GM12891 (cell line): ENCODE results near the gene ATXN2L.
A peak's percentile ranks its signal among the peaks of the same experiment; 100 is the strongest.
"Not testable (repeated sequence)": the region's sequence is repeated elsewhere in the genome, so short reads cannot be mapped to it uniquely, and the experiment has no call there.

Experiments
- DNase-seq: peaks from one replicate; pipeline ENCODE4 v3.0.0; 2011; ENCODE audit warnings: low spot score; ENCODE audit not compliant: insufficient read length
- FAIRE-seq: peaks from 2 replicates; lab custom pipeline; 2011; peaks lifted over from hg19 to GRCh38; lab: Jason Lieb, UNC
- PAX5 ChIP-seq: IDR thresholded peaks from 2 replicates; pipeline ENCODE4 v1.6.1; 2011; ENCODE audit warnings: low read length, moderate library complexity, mild to moderate bottlenecking; ENCODE audit not compliant: insufficient read depth, severe bottlenecking
- POLR2A ChIP-seq: IDR thresholded peaks from 2 replicates; pipeline ENCODE4 v1.6.1; 2011; ENCODE audit warnings: low read depth, low read length, control low read depth
- POLR2AphosphoS5 ChIP-seq: IDR thresholded peaks from 2 replicates; pipeline ENCODE4 v1.6.1; 2011; ENCODE audit warnings: low read depth, low read length, control low read depth
- POU2F2 ChIP-seq: IDR thresholded peaks from 2 replicates; pipeline ENCODE4 v1.6.1; 2011; ENCODE audit warnings: low read depth, mild to moderate bottlenecking, control low read depth, low read length, moderate library complexity
- SPI1 ChIP-seq: IDR thresholded peaks from 2 replicates; pipeline ENCODE4 v1.6.1; 2011; ENCODE audit warnings: low read depth, low read length, control low read depth
- TAF1 ChIP-seq: IDR thresholded peaks from 2 replicates; pipeline ENCODE4 v1.6.1; 2011; ENCODE audit warnings: low read depth, low read length, control low read depth

Gene ATXN2L

DNA sequence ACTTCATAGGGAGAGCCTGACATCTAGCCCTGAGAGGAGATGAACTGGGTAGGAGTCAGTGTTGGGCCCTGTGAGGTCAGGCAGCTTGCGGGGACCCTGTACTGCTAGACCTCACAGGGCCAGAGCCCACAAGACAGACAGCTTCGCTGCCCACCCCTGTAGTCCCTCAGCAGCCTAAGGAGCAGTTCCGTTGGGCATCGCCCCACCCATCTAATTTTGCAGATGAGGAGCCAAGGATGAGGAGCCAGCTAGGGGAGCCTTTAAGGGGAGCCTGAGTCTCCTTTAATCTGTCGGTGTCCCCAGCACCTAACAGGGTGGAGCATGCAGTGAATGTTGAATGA lies 24.1 kb downstream of the ATXN2L start:
- no peak for DNase-seq
- TF ChIP-seq PAX5, result no peak
- TF ChIP-seq TAF1, result no peak
- no peak for TF ChIP-seq POLR2AphosphoS5
- no peak for TF ChIP-seq SPI1
- TF ChIP-seq POLR2A, result no peak
- no peak for TF ChIP-seq POU2F2

DNA sequence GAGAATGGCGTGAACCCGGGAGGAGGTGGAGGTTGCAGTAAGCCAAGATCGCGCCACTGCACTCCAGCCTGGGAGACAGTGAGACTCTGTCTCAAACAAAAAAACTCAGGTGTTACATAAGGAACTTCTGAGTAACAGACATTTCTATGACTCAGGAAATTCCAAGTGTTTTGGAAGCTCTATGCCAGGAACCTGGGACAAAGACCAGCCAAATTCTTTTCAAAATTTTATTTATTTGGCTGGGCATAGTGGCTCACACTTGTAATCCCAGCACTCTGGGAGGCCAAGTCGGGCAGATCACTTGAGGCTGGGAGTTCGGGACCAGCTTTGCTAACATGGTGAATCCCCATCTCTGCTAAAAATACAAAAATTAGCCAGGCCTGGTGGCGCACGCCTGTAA lies 35.6 kb downstream of the ATXN2L start:
- FAIRE-seq (no peak), DNase-seq (no peak)
- TF ChIP-seq TAF1, result no peak
- no peak for TF ChIP-seq PAX5
- TF ChIP-seq POU2F2, result no peak
- TF ChIP-seq SPI1, result no peak
- no peak for TF ChIP-seq POLR2AphosphoS5
- TF ChIP-seq POLR2A, result no peak

More for the DNA sequence above, 24.1 kb downstream of the ATXN2L start:
- peak; percentile 31 for FAIRE-seq

DNA sequence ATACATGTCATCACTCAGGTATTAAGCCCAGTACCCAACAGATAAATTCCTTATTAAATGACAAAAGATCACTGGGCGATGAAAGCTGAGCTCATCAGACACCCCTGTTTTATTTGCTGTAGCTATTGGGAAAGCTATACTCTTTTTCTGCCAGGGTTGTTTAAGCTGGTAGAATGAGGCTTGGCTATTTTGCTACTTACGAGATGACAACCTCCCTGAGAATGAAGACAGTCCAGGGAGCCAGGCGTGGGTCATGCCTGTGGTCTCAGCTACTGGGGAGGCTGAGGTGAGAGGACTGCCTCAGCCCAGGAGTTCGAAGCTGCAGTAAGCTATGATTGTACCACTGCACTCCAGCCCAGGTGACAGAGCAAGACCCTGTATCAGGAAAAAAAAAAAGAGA lies 36.5 kb downstream of the ATXN2L start:
- DNase-seq, result no peak
- TF ChIP-seq TAF1 (no peak), POLR2AphosphoS5 (no peak), SPI1 (no peak), POLR2A (no peak), PAX5 (no peak), POU2F2 (no peak)
- FAIRE-seq, result no peak

DNA sequence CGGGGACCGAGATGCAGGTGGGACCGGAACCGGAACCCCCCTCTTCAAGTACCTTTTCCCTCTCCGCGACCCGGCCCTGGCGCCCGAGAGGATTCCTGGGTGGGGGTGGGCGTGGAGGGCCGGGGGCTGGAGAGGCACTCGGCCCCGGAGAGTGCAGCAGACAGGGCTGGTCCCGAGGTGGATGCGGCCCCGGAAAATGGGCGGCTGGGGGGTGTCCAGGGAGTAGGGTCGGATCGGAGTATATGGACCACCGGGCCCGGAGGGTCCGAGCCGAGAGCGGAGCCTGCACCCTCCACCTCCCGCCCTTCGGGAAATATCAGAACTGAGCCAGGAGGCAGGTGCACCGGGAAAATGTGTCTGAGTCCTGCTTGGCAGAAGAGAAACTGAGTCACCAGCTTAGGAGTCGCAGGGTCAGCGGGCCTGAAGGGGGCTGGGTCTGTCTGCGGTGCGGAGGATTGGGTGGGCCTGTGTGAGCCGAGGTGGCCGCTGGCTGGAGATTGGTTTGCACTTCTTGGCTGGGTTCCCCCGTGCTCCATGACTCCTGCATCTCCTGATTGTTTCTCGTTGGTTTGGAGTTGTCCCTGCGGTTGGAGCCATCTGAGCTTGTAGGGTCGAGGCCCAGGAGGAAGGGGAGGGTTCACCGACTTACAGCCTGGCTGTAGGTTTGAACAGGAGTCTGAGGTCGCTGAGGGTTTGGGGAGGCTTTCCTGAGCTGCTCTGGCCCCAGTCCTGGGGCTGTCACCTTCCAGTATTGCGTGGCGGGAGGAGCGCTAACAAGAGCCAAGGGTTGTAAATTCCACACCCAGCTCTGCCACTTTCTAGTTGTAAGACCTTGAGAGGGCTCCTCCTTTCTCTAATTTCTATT lies 41.4 kb downstream of the ATXN2L start:
- TF ChIP-seq POLR2A, result no peak
- no peak for TF ChIP-seq POU2F2
- TF ChIP-seq TAF1, result no peak
- no peak for TF ChIP-seq SPI1
- no peak for TF ChIP-seq PAX5
- no peak for TF ChIP-seq POLR2AphosphoS5
- peak; percentile 65 for FAIRE-seq
- no peak for DNase-seq

DNA sequence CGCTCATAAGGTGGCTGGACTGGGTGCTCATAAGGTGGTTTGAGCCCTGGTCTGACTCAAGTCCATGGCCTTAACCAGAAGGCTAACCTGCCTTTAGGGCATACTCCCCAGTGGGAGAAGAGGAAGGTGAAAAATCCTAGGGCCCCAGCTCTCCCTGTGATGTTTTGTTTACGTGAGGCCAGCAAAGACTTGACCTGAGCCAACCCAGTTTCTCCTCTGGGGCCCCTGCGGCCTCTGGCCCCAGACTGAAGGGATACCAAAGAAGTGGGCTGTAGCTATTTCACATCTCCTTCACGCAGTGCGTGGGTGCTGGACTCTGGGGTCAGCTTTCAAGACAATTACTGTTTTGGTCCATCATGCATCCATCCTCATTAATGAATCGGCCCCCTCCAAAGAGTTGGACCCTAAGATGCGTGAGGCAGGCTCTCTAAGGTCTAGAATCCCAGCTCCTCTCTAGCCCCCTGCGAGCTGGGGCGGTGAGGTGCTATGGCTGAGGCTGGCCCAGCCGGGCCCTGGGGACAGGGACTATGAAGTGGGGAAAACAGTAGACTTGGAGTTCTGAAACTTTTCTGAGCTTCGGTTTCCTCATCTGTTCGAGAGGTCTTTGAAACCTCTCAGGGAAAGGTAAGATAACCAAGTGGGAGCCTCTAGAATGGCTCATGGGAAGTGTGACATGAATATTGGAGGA lies 42.3 kb downstream of the ATXN2L start:
- TF ChIP-seq PAX5 (no peak), POLR2A (no peak), TAF1 (no peak), POU2F2 (no peak), SPI1 (no peak), POLR2AphosphoS5 (no peak)
- FAIRE-seq (no peak), DNase-seq (no peak)

DNA sequence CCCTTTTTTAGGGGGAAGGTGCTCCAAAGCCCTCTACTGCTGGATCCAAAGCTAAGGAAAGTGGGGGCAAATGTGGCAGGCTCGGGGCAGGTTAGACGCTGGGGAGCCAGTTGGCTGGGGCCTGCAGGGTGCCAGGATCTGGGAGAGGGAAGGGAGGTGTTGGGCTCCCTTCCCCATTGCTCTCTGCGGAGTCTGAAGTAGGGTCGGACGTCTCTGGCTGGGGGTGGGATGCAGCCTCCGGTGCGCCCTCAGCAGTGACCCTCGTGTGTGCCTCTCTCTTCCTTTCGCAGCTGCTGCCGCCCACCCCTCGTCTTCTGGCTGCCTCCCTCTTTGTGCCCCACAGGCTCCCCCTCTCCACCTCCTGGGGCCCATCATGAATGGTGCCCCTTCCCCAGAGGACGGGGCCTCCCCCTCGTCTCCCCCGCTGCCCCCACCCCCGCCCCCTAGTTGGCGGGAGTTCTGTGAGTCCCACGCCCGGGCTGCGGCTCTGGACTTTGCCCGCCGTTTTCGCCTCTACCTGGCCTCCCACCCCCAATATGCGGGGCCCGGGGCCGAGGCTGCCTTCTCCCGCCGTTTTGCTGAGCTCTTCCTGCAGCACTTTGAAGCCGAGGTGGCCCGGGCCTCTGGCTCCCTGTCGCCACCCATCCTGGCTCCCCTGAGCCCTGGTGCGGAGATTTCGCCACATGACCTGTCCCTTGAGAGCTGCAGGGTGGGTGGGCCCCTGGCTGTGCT lies 43.1 kb downstream of the ATXN2L start:
- FAIRE-seq (no peak), DNase-seq (no peak)
- TF ChIP-seq PAX5 (no peak), POU2F2 (no peak), TAF1 (no peak), POLR2A (no peak), SPI1 (no peak), POLR2AphosphoS5 (no peak)

DNA sequence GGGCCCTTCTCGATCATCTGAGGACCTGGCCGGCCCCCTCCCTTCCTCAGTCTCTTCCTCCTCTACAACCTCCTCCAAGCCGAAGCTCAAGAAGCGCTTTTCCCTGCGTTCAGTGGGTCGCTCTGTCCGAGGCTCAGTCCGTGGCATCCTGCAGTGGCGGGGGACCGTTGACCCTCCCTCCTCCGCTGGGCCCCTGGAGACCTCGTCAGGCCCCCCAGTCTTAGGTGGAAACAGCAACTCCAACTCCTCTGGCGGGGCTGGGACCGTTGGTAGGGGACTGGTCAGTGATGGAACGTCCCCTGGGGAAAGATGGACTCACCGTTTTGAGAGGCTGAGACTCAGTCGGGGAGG lies 43.6 kb downstream of the ATXN2L start:
- TF ChIP-seq PAX5 (no peak), SPI1 (no peak), POU2F2 (no peak), POLR2A (no peak), TAF1 (no peak), POLR2AphosphoS5 (no peak)
- DNase-seq, result no peak
- FAIRE-seq, result no peak

DNA sequence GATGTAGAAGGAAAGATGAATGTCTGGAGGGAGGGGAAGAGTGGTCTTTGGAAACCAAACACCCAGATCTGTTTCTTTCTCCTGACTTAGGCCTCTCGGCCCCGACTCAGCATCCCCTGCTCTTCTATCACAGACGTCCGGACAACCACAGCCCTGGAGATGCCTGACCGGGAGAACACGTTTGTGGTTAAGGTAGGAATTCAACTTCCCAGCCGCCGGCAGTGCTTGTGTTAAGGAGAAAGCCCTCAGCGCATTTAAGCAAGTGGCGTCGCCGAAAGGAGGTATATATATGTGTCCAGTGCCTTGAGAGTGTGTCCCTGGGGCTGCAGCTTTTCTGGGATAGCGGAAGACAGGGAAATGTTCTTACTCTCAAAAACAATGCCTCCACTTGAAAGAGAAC lies 44.4 kb downstream of the ATXN2L start:
- DNase-seq (no peak), FAIRE-seq (no peak)
- no peak for TF ChIP-seq PAX5
- no peak for TF ChIP-seq POU2F2
- TF ChIP-seq POLR2AphosphoS5, result no peak
- TF ChIP-seq POLR2A, result no peak
- no peak for TF ChIP-seq SPI1
- TF ChIP-seq TAF1, result no peak

DNA sequence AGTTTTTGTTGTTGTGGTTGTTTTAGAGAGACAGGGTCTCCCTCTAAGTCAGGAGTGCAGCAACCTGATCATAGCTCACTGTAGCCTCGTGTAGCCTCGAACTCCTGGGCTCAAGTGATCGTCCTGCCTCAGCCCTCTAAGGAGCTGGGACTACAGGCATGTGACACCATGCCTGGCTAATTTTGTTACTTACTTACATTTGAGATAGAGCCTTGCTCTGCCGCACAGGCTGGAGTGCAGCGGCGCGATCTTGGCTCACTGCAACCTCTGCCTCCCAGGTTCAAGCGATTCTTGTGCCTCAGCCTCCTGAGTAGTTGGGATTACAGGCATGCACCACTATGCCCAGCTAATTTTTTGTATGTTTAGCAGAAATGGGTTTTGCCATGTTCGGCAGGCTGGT lies 44.8 kb downstream of the ATXN2L start:
- not testable (repeated sequence) for FAIRE-seq, DNase-seq
